Testis (tissue), 2 donors: ENCODE data around the gene BMP6.

ENCODE experiments used
- CTCF ChIP-seq, 3 experiments: fragments of 450-650 bp in 2 of 3; fragments of 200-600 bp in 1 of 3; sonication (generic) in 1 of 3; IDR thresholded peaks; one replicate each; pipeline ENCODE4 v1.5.1; 2016 to 2019; ENCODE audit warnings: antibody characterized with exemption in 3 of 3, mild to moderate bottlenecking in 2 of 3, moderate library complexity in 1 of 3
- POLR2A ChIP-seq: fragments of 450-650 bp; IDR thresholded peaks from one replicate; pipeline ENCODE4 v1.6.1; 2017; ENCODE audit warnings: antibody characterized with exemption, mild to moderate bottlenecking, moderate library complexity

GRCh38 chr6:7888587-7889357 lies 162.9 kb downstream of the BMP6 start:
- TF ChIP-seq CTCF (IDR thresholded peaks at IDR 0.05) (no peak), POLR2A (no peak)
